Measurements from ENCODE around the gene PTH1R. TPM values are rescaled to one million over a fixed set of nuclear protein-coding genes. Genes with fewer than 3 reads are reported as not detected.

PTH1R gene
- total RNA-seq, 2 donors from 2014 or later: 5.6 to 8.9 TPM

DNA sequence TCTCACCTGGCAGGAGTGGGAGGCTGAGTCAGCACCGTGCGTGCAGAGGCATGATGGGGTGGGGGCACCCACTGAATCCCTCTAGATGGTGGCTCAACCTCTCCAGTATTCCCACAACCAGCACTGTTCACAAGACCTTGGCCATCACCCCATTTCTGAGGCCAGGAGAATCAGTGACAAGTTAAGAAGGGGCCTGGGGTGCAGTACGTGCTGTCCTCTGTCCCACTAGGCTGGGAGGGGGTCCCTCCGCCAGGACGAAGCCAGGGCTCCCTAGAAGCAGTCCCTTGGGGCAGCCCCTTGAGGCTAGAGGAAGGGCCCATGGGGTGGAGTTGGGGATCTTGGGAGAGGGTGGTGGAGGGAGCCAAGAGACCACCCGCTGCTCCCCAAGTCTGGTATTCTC is 19.1 kb upstream of the PTH1R start:
- Histone ChIP-seq H3K9me3 (no peaks in the 10 kb centered on the region), H3K4me1 (ENCODE audit: control insufficient read depth in 1 of 2, low read depth in 2 of 2) (no peaks in the 10 kb centered on the region), H3K27me3 (replicated peaks; ENCODE audit: insufficient read depth) (no peaks in the 10 kb centered on the region), H3K4me3 (no peak overlapping the region), H3K27ac (no peak overlapping the region), H3K36me3 (no peaks in the 10 kb centered on the region)
- DNase-seq (ENCODE audit: low spot score) (no peak), ATAC-seq (ENCODE audit: insufficient number of reproducible peaks, low FRiP score, low read depth) (no peak)
- TF ChIP-seq, protein P1, sequence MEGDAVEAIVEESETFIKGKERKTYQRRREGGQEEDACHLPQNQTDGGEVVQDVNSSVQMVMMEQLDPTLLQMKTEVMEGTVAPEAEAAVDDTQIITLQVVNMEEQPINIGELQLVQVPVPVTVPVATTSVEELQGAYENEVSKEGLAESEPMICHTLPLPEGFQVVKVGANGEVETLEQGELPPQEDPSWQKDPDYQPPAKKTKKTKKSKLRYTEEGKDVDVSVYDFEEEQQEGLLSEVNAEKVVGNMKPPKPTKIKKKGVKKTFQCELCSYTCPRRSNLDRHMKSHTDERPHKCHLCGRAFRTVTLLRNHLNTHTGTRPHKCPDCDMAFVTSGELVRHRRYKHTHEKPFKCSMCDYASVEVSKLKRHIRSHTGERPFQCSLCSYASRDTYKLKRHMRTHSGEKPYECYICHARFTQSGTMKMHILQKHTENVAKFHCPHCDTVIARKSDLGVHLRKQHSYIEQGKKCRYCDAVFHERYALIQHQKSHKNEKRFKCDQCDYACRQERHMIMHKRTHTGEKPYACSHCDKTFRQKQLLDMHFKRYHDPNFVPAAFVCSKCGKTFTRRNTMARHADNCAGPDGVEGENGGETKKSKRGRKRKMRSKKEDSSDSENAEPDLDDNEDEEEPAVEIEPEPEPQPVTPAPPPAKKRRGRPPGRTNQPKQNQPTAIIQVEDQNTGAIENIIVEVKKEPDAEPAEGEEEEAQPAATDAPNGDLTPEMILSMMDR (IDR thresholded peaks at IDR 0.05): no peak

DNA sequence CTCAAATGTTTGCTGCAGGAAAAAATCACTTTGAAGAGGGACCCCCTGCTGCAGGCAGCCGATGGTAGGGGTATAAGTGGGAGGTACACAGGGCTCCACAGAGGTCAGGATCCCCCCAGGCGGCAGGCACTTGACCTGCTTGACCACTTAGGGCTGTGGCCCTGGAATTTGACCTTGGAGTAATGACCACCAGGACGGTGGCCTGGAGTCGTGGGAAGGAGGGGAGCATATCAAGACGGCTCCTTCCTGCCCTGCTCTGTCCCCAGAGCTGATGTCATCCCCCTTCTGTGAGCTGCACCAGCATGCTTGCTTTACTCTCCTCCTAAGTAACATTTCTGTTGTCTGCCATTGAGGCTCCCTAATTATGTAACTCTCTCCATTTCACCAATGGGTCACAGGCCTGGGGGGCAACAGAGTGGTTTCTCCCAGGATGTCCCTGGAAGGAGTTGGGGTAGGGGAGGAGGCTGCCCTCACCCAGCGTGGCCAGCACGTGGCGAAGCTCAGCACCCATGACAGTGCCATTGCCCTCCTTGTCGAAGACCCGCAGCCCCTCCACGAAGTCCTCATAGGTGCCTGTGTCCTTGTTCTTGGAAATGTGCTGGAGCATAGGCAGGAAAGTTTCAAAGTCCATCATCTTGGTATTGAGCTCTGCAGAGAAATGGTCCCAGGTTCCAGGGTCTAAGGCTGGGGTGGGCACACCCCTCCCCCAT is 18.4 kb upstream of the PTH1R start:
- TF ChIP-seq, protein P1 (IDR thresholded peaks at IDR 0.05): no peak
- Histone ChIP-seq H3K4me3 (no peak overlapping the region), H3K27ac (no peak overlapping the region), H3K9me3 (no peaks in the 10 kb centered on the region), H3K27me3 (replicated peaks; ENCODE audit: insufficient read depth) (no peaks in the 10 kb centered on the region), H3K36me3 (no peaks in the 10 kb centered on the region), H3K4me1 (ENCODE audit: control insufficient read depth in 1 of 2, low read depth in 2 of 2) (no peaks in the 10 kb centered on the region)
- ATAC-seq (ENCODE audit: insufficient number of reproducible peaks, low FRiP score, low read depth) (no peak), DNase-seq (ENCODE audit: low spot score) (no peak)

DNA sequence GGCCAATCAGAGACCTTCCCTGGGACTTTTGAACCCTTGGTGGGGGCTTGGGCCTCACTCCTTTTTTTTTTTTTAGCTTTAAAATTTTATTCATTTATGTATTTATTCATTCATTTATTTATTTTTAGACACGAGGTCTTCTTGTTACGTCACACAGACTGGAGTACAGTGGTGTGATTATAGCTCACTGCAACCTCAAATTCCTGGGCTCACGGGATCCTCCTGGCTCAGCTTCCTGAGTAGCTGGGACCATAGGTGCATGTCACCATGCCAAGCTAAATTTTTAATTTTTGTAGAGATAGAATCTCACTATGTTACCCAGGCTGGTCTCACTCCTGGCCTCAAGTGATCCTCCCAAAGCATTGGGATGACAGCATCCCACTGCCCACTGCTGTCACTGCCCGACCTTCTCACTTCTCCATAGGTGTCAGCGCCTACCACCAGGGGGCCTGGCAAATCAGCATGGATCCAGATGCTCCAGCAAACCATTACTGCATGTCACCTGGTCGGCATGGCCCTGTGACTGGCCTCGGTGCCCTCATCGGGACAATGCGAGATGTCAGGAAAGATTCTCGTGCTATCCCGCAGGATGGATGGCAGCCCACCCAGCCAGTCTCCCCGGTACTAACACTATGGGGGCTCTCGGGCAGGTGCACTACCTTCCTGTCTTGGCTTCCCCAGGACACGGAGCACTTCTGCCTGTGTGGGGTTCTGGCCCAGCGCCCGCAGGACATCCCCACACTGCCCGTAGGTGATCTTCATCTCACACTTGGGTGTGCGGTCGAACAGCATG is 17.3 kb upstream of the PTH1R start:
- Histone ChIP-seq H3K4me1 (ENCODE audit: control insufficient read depth in 1 of 2, low read depth in 2 of 2) (peaks cover 0 to 9% of the 10 kb centered on the region in 2 donors), H3K27ac (no peak overlapping the region), H3K36me3 (no peaks in the 10 kb centered on the region), H3K27me3 (replicated peaks; ENCODE audit: insufficient read depth) (no peaks in the 10 kb centered on the region), H3K4me3 (no peak overlapping the region), H3K9me3 (no peaks in the 10 kb centered on the region)
- TF ChIP-seq, protein P1 (IDR thresholded peaks at IDR 0.05): no peak
- ATAC-seq (ENCODE audit: insufficient number of reproducible peaks, low FRiP score, low read depth) (no peak), DNase-seq (ENCODE audit: low spot score) (no peak)

DNA sequence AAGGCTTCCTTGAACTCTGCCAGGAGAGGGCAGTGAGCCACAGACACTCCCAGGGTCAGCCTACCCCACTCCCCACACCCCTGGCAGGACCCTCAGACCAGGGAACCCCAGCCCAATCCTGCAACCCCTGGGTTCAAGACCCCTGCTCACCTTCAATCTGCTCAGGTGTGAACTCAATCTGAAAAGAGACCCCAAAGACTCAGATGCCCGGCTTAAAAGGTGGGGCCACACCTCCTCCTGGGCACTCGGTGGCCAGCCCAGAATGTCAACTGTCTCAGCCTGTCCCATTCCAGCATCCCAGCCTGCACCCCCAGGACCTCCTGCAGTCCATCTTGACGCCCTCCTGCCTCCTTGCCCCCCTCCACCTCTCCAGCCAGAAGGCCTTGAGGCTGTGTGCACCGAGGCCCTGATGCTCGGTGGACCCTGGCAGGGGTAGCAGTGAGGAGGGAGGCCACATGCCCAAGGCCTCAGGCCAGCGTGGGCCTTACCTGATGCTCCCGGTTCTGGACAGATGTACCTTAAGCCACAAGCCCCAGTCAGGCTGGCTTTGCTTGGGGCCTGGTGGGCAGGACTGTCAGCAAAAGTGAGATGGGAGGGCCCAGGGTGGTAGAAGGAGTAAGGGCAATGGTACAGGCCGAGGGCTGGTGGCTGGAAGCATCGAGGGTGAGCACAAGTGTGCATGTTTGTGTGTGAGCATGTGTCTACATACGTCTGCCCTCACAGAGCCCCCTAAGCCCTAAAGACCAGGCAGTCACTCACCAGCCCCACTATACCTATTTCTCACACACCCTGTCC is 16.5 kb upstream of the PTH1R start:
- Histone ChIP-seq H3K4me3 (no peak overlapping the region), H3K27me3 (replicated peaks; ENCODE audit: insufficient read depth) (no peaks in the 10 kb centered on the region), H3K36me3 (no peaks in the 10 kb centered on the region), H3K9me3 (no peaks in the 10 kb centered on the region), H3K4me1 (ENCODE audit: control insufficient read depth in 1 of 2, low read depth in 2 of 2) (peaks cover 0 to 13% of the 10 kb centered on the region in 2 donors), H3K27ac (no peak overlapping the region)
- TF ChIP-seq, protein P1 (IDR thresholded peaks at IDR 0.05): no peak
- ATAC-seq (ENCODE audit: insufficient number of reproducible peaks, low FRiP score, low read depth): no peak
- no peak for DNase-seq (ENCODE audit: low spot score)

All from thoracic aorta (tissue), 2 donors.